ENCODE measurements around the gene QRFPR.

GRCh38 chr4:121324331-121324730 is 56.5 kb downstream of the QRFPR start:
- TF ChIP-seq CTCF (conservative IDR thresholded peaks at IDR 0.05) (no peak), ZFX (IDR thresholded peaks at IDR 0.05) (no peak)

Measured in C4-2B (cell line).